HEK293 (cell line): ENCODE data around the gene TBC1D8.

Source experiments
- CTCF ChIP-seq: fragments of 450-650 bp; formaldehyde crosslinking; IDR thresholded peaks from 2 replicates; pipeline ENCODE4 v1.5.1; 2016; ENCODE audit warnings: missing biosample characterization, missing genetic modification characterization
- EGR2 ChIP-seq: fragments of 450-650 bp; formaldehyde crosslinking; IDR thresholded peaks from 2 replicates; pipeline ENCODE4 v1.5.1; 2016; ENCODE audit warnings: low read depth, missing biosample characterization, missing genetic modification characterization
- GLI4 ChIP-seq: fragments of 450-650 bp; formaldehyde crosslinking; IDR thresholded peaks from 2 replicates; pipeline ENCODE4 v1.5.1; 2016; ENCODE audit warnings: missing biosample characterization, missing genetic modification characterization
- ZBTB10 ChIP-seq: fragments of 450-650 bp; formaldehyde crosslinking; IDR thresholded peaks from 2 replicates; pipeline ENCODE4 v1.5.1; 2016; ENCODE audit warnings: missing biosample characterization, missing genetic modification characterization
- ZBTB11 ChIP-seq: fragments of 450-650 bp; formaldehyde crosslinking; conservative IDR thresholded peaks from 2 replicates; pipeline ENCODE4 v1.5.1; 2016; ENCODE audit warnings: low read depth, missing biosample characterization, missing genetic modification characterization
- ZBTB17 ChIP-seq: fragments of 450-650 bp; formaldehyde crosslinking; IDR thresholded peaks from 2 replicates; pipeline ENCODE4 v1.5.1; 2016; ENCODE audit warnings: missing biosample characterization, missing genetic modification characterization
- ZBTB20 ChIP-seq: fragments of 450-650 bp; formaldehyde crosslinking; IDR thresholded peaks from 2 replicates; pipeline ENCODE4 v1.5.1; 2016; ENCODE audit warnings: missing biosample characterization, missing genetic modification characterization
- ZIC2 ChIP-seq: fragments of 450-650 bp; formaldehyde crosslinking; IDR thresholded peaks from 2 replicates; pipeline ENCODE4 v1.5.1; 2016; ENCODE audit warnings: missing biosample characterization, missing genetic modification characterization
- ZNF10 ChIP-seq: fragments of 450-650 bp; formaldehyde crosslinking; IDR thresholded peaks from 2 replicates; pipeline ENCODE4 v1.5.1; 2017; ENCODE audit warnings: missing biosample characterization, missing genetic modification characterization
- ZNF174 ChIP-seq: fragments of 450-650 bp; formaldehyde crosslinking; IDR thresholded peaks from 2 replicates; pipeline ENCODE4 v1.5.0; 2017; ENCODE audit warnings: missing biosample characterization, mild to moderate bottlenecking, missing genetic modification characterization
- ZNF660 ChIP-seq: fragments of 450-650 bp; IDR thresholded peaks from 2 replicates; pipeline ENCODE4 v1.5.1; 2018; ENCODE audit warnings: missing biosample characterization, mild to moderate bottlenecking, missing genetic modification characterization
- ZNF777 ChIP-seq: fragments of 450-650 bp; formaldehyde crosslinking; IDR thresholded peaks from 2 replicates; pipeline ENCODE4 v1.5.1; 2017; ENCODE audit warnings: missing biosample characterization, missing genetic modification characterization, borderline replicate concordance
- ZSCAN30 ChIP-seq: fragments of 450-650 bp; IDR thresholded peaks from 2 replicates; pipeline ENCODE4 v1.5.1; 2018; ENCODE audit warnings: missing biosample characterization, mild to moderate bottlenecking, missing genetic modification characterization, moderate library complexity

- TF ChIP-seq ZBTB20: no peak
- TF ChIP-seq ZBTB10 (tag by site-specific recombination): no peak
- no peak for TF ChIP-seq CTCF (tag by site-specific recombination)
- no peak for TF ChIP-seq GLI4 (tag by site-specific recombination)
- TF ChIP-seq ZSCAN30 (tag by site-specific recombination): no peak
- no peak for TF ChIP-seq ZIC2 (tag by site-specific recombination)
- no peak for TF ChIP-seq ZNF777 (tag by site-specific recombination)
- no peak for TF ChIP-seq ZBTB17
- TF ChIP-seq ZNF174: no peak
- no peak for TF ChIP-seq EGR2
- no peak for TF ChIP-seq ZNF660 (tag by site-specific recombination)
- TF ChIP-seq ZBTB11: no peak
- no peak for TF ChIP-seq ZNF10 (tag by site-specific recombination)
Observed at GRCh38 chr2:101168706-101169105, 17.5 kb upstream of the TBC1D8 start.
